ENCODE measurements around the gene VPS13C.

VPS13C gene

DNA sequence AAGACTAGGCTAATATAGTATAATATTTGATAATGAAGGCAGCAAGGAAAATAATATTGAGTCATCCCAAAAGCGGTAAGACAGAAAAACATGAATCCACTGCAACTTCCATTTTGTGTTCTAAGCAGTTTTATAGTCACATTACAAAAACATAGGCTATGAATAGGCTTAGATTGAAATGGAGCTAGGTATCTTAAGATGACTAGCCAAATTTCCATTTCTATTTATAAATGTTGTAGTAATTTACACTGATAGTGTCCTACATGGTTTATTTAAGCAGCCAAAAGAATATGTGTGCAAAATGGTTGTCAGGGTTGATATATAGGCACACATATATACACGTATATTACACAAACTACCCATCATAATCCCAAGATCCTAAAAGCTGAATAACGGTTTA, 82.0 kb downstream of the VPS13C start:
- no peak for TF ChIP-seq CTCF (IDR thresholded peaks at IDR 0.05; ENCODE audit: low read depth, low read length)
- no peak for DNase-seq
- peaks cover 4% of the 10 kb centered on the region for H3K36me3 ChIP-seq

GRCh38 chr15:61974759-61975158, 85.5 kb downstream of the VPS13C start:
- peak; percentile 26 for DNase-seq
- H3K36me3 ChIP-seq, result peaks cover 20% of the 10 kb centered on the region

More for the DNA sequence above, 82.0 kb downstream of the VPS13C start:
- H3K27ac ChIP-seq, result no peak overlapping the region
- H3K9me3 ChIP-seq (ENCODE audit: severe bottlenecking), result no peaks in the 10 kb centered on the region
- H3K4me3 ChIP-seq (ENCODE audit: low read depth, low read length), result no peak overlapping the region
- H3K27me3 ChIP-seq (ENCODE audit: insufficient read depth, low read depth, severe bottlenecking), result no peaks in the 10 kb centered on the region

DNA sequence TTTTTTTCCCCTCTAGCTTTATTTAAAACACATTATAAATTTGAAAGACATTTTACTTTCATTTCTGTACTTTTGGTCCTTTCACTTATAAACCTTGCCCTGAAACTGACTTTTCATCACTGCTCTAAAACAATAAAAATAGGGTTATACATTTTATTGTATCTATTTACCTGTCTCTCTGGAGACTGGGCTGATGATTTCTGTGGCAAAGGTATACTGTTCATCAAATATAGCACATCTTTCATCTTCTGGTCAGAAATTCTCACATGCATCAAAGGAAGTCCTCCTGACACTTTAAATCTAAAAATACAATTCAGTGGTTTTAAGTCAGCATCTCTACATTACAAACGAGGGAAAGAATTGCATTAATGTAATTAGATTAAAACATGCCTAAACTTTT, 86.1 kb downstream of the VPS13C start:
- H3K36me3 ChIP-seq, result peaks cover 20% of the 10 kb centered on the region
- H3K9me3 ChIP-seq (ENCODE audit: severe bottlenecking), result peaks cover 2% of the 10 kb centered on the region
- H3K27me3 ChIP-seq (ENCODE audit: insufficient read depth, low read depth, severe bottlenecking), result no peaks in the 10 kb centered on the region
- H3K27ac ChIP-seq, result no peak overlapping the region
- no peak overlapping the region for H3K4me3 ChIP-seq (ENCODE audit: low read depth, low read length)
- TF ChIP-seq CTCF (IDR thresholded peaks at IDR 0.05; ENCODE audit: low read depth, low read length), result no peak
- no peak for DNase-seq

More at GRCh38 chr15:61974759-61975158, 85.5 kb downstream of the VPS13C start:
- TF ChIP-seq CTCF (IDR thresholded peaks at IDR 0.05; ENCODE audit: low read depth, low read length), result no peak
- Histone ChIP-seq H3K9me3 (ENCODE audit: severe bottlenecking) (peaks cover 2% of the 10 kb centered on the region), H3K4me3 (ENCODE audit: low read depth, low read length) (no peak overlapping the region), H3K27ac (no peak overlapping the region), H3K27me3 (ENCODE audit: insufficient read depth, low read depth, severe bottlenecking) (no peaks in the 10 kb centered on the region)

- no peak for DNase-seq
- H3K36me3 ChIP-seq, result peaks cover 10% of the 10 kb centered on the region
- H3K4me3 ChIP-seq (ENCODE audit: low read depth, low read length), result no peak overlapping the region
- H3K27me3 ChIP-seq (ENCODE audit: insufficient read depth, low read depth, severe bottlenecking), result no peaks in the 10 kb centered on the region
- H3K9me3 ChIP-seq (ENCODE audit: severe bottlenecking), result no peaks in the 10 kb centered on the region
- no peak for TF ChIP-seq CTCF (IDR thresholded peaks at IDR 0.05; ENCODE audit: low read depth, low read length)
- no peak overlapping the region for H3K27ac ChIP-seq
These were observed 108.3 kb downstream of the VPS13C start for GRCh38 chr15:61951949-61952348.

DNA sequence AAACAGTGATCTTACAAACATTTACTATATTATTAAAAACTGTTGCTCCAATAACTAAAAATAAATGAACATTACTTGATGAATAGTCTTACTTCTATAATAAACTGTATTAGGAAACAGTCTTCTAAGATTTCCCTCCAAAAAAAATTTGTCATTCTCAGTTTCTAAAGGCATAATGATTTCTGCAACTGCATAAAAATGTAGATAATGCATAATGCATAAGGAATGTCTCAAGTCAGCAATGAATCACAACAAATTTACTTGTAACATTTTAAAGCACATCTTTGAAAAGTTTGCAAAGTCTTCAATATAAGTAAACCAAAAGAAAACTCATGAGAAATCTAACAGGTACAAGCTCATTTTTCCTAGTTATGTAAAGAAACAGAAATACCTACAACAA, 113.5 kb downstream of the VPS13C start:
- Histone ChIP-seq H3K4me3 (ENCODE audit: low read depth, low read length) (no peak overlapping the region), H3K36me3 (peaks cover 11% of the 10 kb centered on the region), H3K9me3 (ENCODE audit: severe bottlenecking) (no peaks in the 10 kb centered on the region), H3K27me3 (ENCODE audit: insufficient read depth, low read depth, severe bottlenecking) (no peaks in the 10 kb centered on the region), H3K27ac (no peak overlapping the region)
- no peak for TF ChIP-seq CTCF (IDR thresholded peaks at IDR 0.05; ENCODE audit: low read depth, low read length)
- no peak for DNase-seq

DNA sequence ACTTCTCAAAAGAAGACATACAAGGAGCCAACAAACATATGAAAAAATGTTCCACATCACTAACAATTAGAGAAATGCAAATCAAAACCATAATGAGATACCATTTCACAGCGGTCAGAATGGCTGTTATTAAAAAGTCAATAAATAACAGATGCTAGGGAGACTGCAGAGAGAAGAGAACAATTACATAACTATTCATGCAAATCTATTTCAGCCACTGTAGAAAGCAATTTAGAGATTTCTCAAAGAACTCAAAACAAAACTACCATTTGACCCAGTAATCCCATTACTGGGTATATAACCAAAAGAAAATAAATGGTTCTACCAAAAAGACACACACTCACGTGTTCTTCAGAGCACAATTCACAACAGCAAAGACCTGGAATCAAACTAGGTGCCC, 116.3 kb downstream of the VPS13C start:
- H3K4me3 ChIP-seq (ENCODE audit: low read depth, low read length), result no peak overlapping the region
- no peak for TF ChIP-seq CTCF (IDR thresholded peaks at IDR 0.05; ENCODE audit: low read depth, low read length)
- H3K36me3 ChIP-seq, result peaks cover 13% of the 10 kb centered on the region
- H3K27me3 ChIP-seq (ENCODE audit: insufficient read depth, low read depth, severe bottlenecking), result no peaks in the 10 kb centered on the region
- no peak for DNase-seq
- H3K9me3 ChIP-seq (ENCODE audit: severe bottlenecking), result no peaks in the 10 kb centered on the region
- H3K27ac ChIP-seq, result no peak overlapping the region

Measured in WERI-Rb-1 (cell line).